WERI-Rb-1 (cell line): Measurements from ENCODE around the gene FOXJ1.

Experiments used
- DNase-seq: peaks from one replicate; pipeline ENCODE4 v3.0.0-alpha.2; 2020
- H3K27ac ChIP-seq: fragments of 250-450 bp; sonication (Bioruptor Pico); 2 replicates; pipeline ENCODE4 v1.5.1; 2020; ENCODE audit warnings: mild to moderate bottlenecking, moderate library complexity
- H3K27me3 ChIP-seq: fragments of 250-450 bp; sonication (Bioruptor Pico); 2 replicates; pipeline ENCODE4 v1.5.1; 2021; ENCODE audit warnings: mild to moderate bottlenecking, low read depth, moderate library complexity; ENCODE audit not compliant: insufficient read depth, severe bottlenecking
- H3K36me3 ChIP-seq: fragments of 250-450 bp; sonication (Bioruptor Pico); 2 replicates; pipeline ENCODE4 v1.5.1; 2020; ENCODE audit warnings: mild to moderate bottlenecking, moderate library complexity
- H3K4me3 ChIP-seq: 2 replicates; pipeline ENCODE4 v1.5.1; 2011; ENCODE audit warnings: low read depth, mild to moderate bottlenecking, control low read depth, low read length
- H3K9me3 ChIP-seq: fragments of 250-450 bp; sonication (Bioruptor Pico); 2 replicates; pipeline ENCODE4 v1.5.1; 2021; ENCODE audit warnings: mild to moderate bottlenecking, moderate library complexity; ENCODE audit not compliant: severe bottlenecking
- CTCF ChIP-seq: IDR thresholded peaks from 2 replicates; pipeline ENCODE4 v1.5.1; 2011; ENCODE audit warnings: low read depth, mild to moderate bottlenecking, control low read depth, inconsistent platforms, low read length

The FOXJ1 gene

GRCh38 chr17:76120658-76121008 lies 20.4 kb downstream of the FOXJ1 start:
- no peaks in the 10 kb centered on the region for H3K36me3 ChIP-seq
- H3K27me3 ChIP-seq = no peaks in the 10 kb centered on the region
- no peak overlapping the region for H3K4me3 ChIP-seq
- peak overlapping the region; percentile 23 for H3K27ac ChIP-seq
- TF ChIP-seq CTCF = no peak
- no peak for DNase-seq
- H3K9me3 ChIP-seq = no peaks in the 10 kb centered on the region

GRCh38 chr17:76119409-76120371 lies 21.4 kb downstream of the FOXJ1 start:
- Histone ChIP-seq H3K36me3 (no peaks in the 10 kb centered on the region), H3K27me3 (no peaks in the 10 kb centered on the region), H3K27ac (no peak overlapping the region), H3K9me3 (no peaks in the 10 kb centered on the region), H3K4me3 (no peak overlapping the region)
- DNase-seq = no peak
- TF ChIP-seq CTCF = no peak

- TF ChIP-seq CTCF = no peak
- Histone ChIP-seq H3K9me3 (peaks cover 13% of the 10 kb centered on the region), H3K4me3 (no peak overlapping the region), H3K27me3 (no peaks in the 10 kb centered on the region), H3K36me3 (no peaks in the 10 kb centered on the region), H3K27ac (no peak overlapping the region)
- no peak for DNase-seq
These were observed 25.8 kb downstream of the FOXJ1 start for GRCh38 chr17:76115138-76115754.

- no peak for TF ChIP-seq CTCF
- Histone ChIP-seq H3K27me3 (no peaks in the 10 kb centered on the region), H3K27ac (no peak overlapping the region), H3K4me3 (no peak overlapping the region), H3K9me3 (peaks cover 13% of the 10 kb centered on the region), H3K36me3 (no peaks in the 10 kb centered on the region)
- no peak for DNase-seq
These were observed 29.1 kb downstream of the FOXJ1 start for GRCh38 chr17:76111956-76112355.

GRCh38 chr17:76107509-76107908 lies 33.5 kb downstream of the FOXJ1 start:
- no peak overlapping the region for H3K4me3 ChIP-seq
- peak overlapping the region; percentile 92 for H3K27ac ChIP-seq
- peaks cover 4% of the 10 kb centered on the region for H3K36me3 ChIP-seq
- TF ChIP-seq CTCF = no peak
- no peaks in the 10 kb centered on the region for H3K27me3 ChIP-seq
- no peaks in the 10 kb centered on the region for H3K9me3 ChIP-seq
- no peak for DNase-seq
